ENCODE data around the gene GABRG3. TPM values are rescaled to one million over a fixed set of nuclear protein-coding genes. Genes with fewer than 3 reads are reported as not detected.

The GABRG3 gene
- total and polyA plus RNA-seq, 2 experiments from 2014 or later: 0.10 to 1.4 TPM

- H2AFZ ChIP-seq: no peak overlapping the region
- Mint-ChIP-seq H3K4me3 (no peak overlapping the region), H3K36me3 (ENCODE audit: low read depth) (no peaks in the 10 kb centered on the region), H3K27ac (no peak overlapping the region), H3K4me1 (peaks cover 2% of the 10 kb centered on the region; the same call in 1 of the 3 replicates), H3K27me3 (ENCODE audit: insufficient read depth, low read depth, poor library complexity) (peaks cover 5% of the 10 kb centered on the region), H3K9me3 (no peaks in the 10 kb centered on the region)
- H3K27ac ChIP-seq (ENCODE audit: low read depth): no peak overlapping the region
- no peaks in the 10 kb centered on the region for H3F3A ChIP-seq (replicated peaks; ENCODE audit: low read depth)
- ATAC-seq: no peak
- H3K9me2 ChIP-seq (ENCODE audit: insufficient read depth): no peaks in the 10 kb centered on the region; the same call in 1 of the 2 replicates
- H3K4me1 ChIP-seq (ENCODE audit: insufficient read depth): no peaks in the 10 kb centered on the region
- no peak overlapping the region for H3K4me2 ChIP-seq
- no peaks in the 10 kb centered on the region for H4K20me1 ChIP-seq (replicated peaks; ENCODE audit: insufficient read depth)
- no peak for TF ChIP-seq ETS1 (IDR thresholded peaks at IDR 0.05)
- no peak for TF ChIP-seq STAT1 (IDR thresholded peaks at IDR 0.05; ENCODE audit: unreplicated experiment)
- TF ChIP-seq EZH2phosphoT487 (IDR thresholded peaks at IDR 0.05; ENCODE audit: unreplicated experiment): no peak
- no peak for TF ChIP-seq REST (IDR thresholded peaks at IDR 0.05; ENCODE audit: unreplicated experiment)
- no peak for TF ChIP-seq POLR2AphosphoS5 (IDR thresholded peaks at IDR 0.05; ENCODE audit: low read depth)
- no peak for TF ChIP-seq JUNB (IDR thresholded peaks at IDR 0.05; ENCODE audit: unreplicated experiment)
- no peak for TF ChIP-seq CREB1 (CRISPR knock-in tag; IDR thresholded peaks at IDR 0.05; ENCODE audit: low read depth)
- TF ChIP-seq ZNF114 (CRISPR knock-in tag; IDR thresholded peaks at IDR 0.05): no peak
- no peak for TF ChIP-seq CTCF (conservative IDR thresholded peaks at IDR 0.05; ENCODE audit: low read depth in 2 of 2)
- no peak for TF ChIP-seq EZH2 (IDR thresholded peaks at IDR 0.05; ENCODE audit: low read depth, unreplicated experiment)
- H3K79me2 ChIP-seq (replicated peaks; ENCODE audit: insufficient read depth): no peaks in the 10 kb centered on the region
- no peaks in the 10 kb centered on the region for H3K36me3 ChIP-seq (ENCODE audit: insufficient read depth)
- no peak overlapping the region for H3K4me3 ChIP-seq
- no peak for DNase-seq (ENCODE audit: low spot score)
- H3K27me3 ChIP-seq (ENCODE audit: insufficient read depth): no peaks in the 10 kb centered on the region
These were observed 352.8 kb downstream of the GABRG3 start for GRCh38 chr15:27323801-27324200.

Measured in GM23338 (cell line).